ENCODE measurements around the gene PDXP. TPM values are rescaled to one million over a fixed set of nuclear protein-coding genes. Genes with fewer than 3 reads are reported as not detected.
A peak's percentile ranks its signal among the peaks of the same experiment; 100 is the strongest.
"Not testable (repeated sequence)": the region's sequence is repeated elsewhere in the genome, so short reads cannot be mapped to it uniquely, and the experiment has no call there.

PDXP gene
- total RNA-seq, 1 experiment from 2014 or later: 24.2 TPM

DNA sequence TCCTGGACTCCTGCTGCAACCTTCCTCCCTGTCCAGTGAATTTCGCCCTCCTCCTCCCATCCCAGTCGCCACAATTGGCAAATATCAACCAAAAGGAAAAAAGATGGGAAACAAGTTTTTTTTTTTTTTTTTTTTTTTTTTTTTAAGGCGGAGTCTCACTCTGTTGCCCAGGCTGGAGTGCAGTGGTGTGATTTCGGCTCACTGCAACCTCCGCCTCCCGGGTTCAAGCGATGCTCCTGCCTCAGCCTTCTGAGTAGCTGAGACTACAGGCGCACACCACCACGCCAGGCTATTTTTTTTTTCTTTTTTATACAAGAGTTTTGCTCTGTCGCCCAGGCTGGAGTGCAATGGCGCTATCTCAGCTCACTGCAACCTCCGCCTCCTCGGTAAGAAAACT is 37.7 kb downstream of the PDXP start:
- DNase-seq, H3K9me3 ChIP-seq, H3K4me3 ChIP-seq, H3K27me3 ChIP-seq: not testable (repeated sequence)
- H3K36me3 ChIP-seq: peaks cover 38% of the 10 kb centered on the region

- Histone ChIP-seq H3K36me3 (peaks cover 32% of the 10 kb centered on the region), H3K4me3 (0 out of 2 replicates have a peak within 1 kb of the TSS, but pooled peaks have one; percentile 17), H3K9me3 (no peaks in the 10 kb centered on the region), H3K27me3 (no peaks in the 10 kb centered on the region)
- peak; percentile 100 for DNase-seq
Observed at GRCh38 chr22:37696657-37697537, 38.4 kb downstream of the PDXP start, which contains the start of gene TRIOBP. Gene TRIOBP, plus strand, starts transcription at chr22:37697048. Its CDS starts 4,318 bp downstream, at chr22:37701366.

DNA sequence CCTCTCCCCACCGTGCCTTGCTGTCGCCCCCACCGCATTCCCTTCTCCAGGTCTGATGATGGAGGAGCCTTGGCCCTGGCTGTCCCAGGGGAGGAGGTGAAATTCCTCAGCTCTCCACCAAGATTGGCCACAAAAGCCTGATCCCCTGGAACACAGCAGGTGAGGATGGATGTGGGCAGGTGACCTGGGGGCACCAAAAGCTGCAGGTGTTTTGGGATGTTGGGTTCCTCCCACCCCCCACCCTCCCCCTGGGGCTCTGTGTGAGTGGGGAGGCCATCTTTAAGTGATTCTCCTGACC is 39.0 kb downstream of the PDXP start:
- Histone ChIP-seq H3K36me3 (peaks cover 26% of the 10 kb centered on the region), H3K27me3 (no peaks in the 10 kb centered on the region), H3K4me3 (no peak overlapping the region), H3K9me3 (no peaks in the 10 kb centered on the region)
- no peak for DNase-seq

GRCh38 chr22:37701141-37701786 is 42.7 kb downstream of the PDXP start:
- DNase-seq: no peak
- Histone ChIP-seq H3K27me3 (no peaks in the 10 kb centered on the region), H3K36me3 (no peaks in the 10 kb centered on the region), H3K9me3 (no peaks in the 10 kb centered on the region), H3K4me3 (no peak overlapping the region)

DNA sequence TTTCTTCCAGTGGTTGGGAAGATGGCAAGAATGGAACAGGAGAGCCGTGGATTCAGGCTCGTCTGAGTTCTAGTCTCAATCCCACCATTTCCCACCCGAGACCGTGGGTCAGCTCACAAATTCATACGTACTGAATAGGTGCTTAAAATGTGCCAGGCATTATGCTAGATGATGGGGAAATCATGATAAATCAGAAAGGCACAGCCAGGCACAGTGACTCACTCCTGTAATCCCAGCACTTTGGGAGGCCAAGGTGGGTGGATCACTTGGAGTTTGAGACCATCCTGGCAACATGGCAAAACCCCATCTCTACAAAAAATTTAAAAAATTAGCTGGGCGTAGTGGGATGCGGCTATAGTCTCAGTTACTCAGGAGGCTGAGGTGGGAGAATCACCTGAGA is 45.4 kb downstream of the PDXP start:
- no peaks in the 10 kb centered on the region for H3K9me3 ChIP-seq
- H3K4me3 ChIP-seq: no peak overlapping the region
- no peaks in the 10 kb centered on the region for H3K36me3 ChIP-seq
- DNase-seq: peak; percentile 39
- no peaks in the 10 kb centered on the region for H3K27me3 ChIP-seq

- Histone ChIP-seq H3K4me3 (no peak overlapping the region), H3K36me3 (no peaks in the 10 kb centered on the region), H3K27me3 (no peaks in the 10 kb centered on the region), H3K9me3 (no peaks in the 10 kb centered on the region)
- no peak for DNase-seq
Observed at GRCh38 chr22:37704645-37705044, 46.1 kb downstream of the PDXP start.

- H3K36me3 ChIP-seq: no peaks in the 10 kb centered on the region
Observed at GRCh38 chr22:37705205-37705604, 46.7 kb downstream of the PDXP start.

DNA sequence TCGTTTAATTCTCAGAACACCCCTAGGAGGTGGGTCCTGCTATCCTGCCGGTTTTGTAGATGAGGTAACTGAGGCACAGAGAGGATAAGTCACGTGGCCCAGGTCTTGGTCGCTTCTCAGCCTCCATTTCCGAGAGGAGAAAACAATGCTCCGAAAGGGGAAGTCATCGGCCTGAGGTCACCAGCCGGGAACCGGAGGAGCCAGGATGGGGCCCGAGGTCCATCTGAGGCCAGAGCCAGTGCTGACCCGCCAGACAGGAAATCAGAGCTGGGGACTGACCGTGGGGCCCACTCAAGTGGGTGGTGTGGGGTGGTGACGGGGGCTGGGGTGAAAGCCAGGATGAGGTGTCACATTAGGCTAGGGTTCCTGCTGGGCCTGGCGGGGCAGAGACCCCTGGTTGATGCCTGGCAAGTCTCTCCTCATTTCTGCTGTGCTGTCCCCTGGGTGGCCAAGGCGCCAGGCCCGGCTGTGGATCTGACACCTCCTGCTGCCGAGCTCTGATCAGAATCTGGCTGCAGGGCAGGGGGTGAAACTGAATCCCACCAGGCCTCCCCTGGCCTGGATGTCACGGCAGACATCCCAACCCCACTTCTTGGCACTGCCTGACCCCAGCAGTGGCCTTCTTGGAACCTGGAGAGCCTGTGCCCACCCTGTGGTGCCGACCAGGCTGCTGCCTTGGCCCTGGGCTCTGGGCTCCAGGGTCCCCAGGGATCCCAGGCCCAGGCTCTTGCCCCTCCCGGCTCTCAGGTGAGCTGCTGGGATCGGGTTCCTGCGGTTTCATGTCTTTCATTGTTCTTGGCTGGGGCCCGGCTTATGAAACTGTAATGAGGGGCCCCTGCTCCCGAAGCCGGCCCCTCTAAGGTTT is 50.3 kb downstream of the PDXP start:
- Histone ChIP-seq H3K9me3 (no peaks in the 10 kb centered on the region), H3K27me3 (no peaks in the 10 kb centered on the region), H3K36me3 (no peaks in the 10 kb centered on the region), H3K4me3 (no peak overlapping the region)
- DNase-seq: no peak

More at GRCh38 chr22:37705205-37705604, 46.7 kb downstream of the PDXP start:
- no peaks in the 10 kb centered on the region for H3K27me3 ChIP-seq
- no peak for DNase-seq
- no peak overlapping the region for H3K4me3 ChIP-seq
- no peaks in the 10 kb centered on the region for H3K9me3 ChIP-seq

GRCh38 chr22:37709445-37709765 is 50.9 kb downstream of the PDXP start:
- DNase-seq: no peak

GRCh38 chr22:37710675-37711074 is 52.2 kb downstream of the PDXP start:
- H3K27me3 ChIP-seq: no peaks in the 10 kb centered on the region
- H3K36me3 ChIP-seq: no peaks in the 10 kb centered on the region
- no peak for DNase-seq
- no peaks in the 10 kb centered on the region for H3K9me3 ChIP-seq
- no peak overlapping the region for H3K4me3 ChIP-seq

More at GRCh38 chr22:37709445-37709765, 50.9 kb downstream of the PDXP start:
- Histone ChIP-seq H3K36me3 (no peaks in the 10 kb centered on the region), H3K4me3 (no peak overlapping the region), H3K9me3 (no peaks in the 10 kb centered on the region), H3K27me3 (no peaks in the 10 kb centered on the region)

GRCh38 chr22:37711490-37711889 is 53.0 kb downstream of the PDXP start:
- Histone ChIP-seq H3K36me3 (no peaks in the 10 kb centered on the region), H3K27me3 (no peaks in the 10 kb centered on the region), H3K9me3 (no peaks in the 10 kb centered on the region), H3K4me3 (no peak overlapping the region)
- DNase-seq: no peak

GRCh38 chr22:37713761-37714160 is 55.2 kb downstream of the PDXP start:
- no peaks in the 10 kb centered on the region for H3K27me3 ChIP-seq
- H3K4me3 ChIP-seq: no peak overlapping the region
- no peak for DNase-seq
- H3K9me3 ChIP-seq: no peaks in the 10 kb centered on the region
- H3K36me3 ChIP-seq: no peaks in the 10 kb centered on the region

DNA sequence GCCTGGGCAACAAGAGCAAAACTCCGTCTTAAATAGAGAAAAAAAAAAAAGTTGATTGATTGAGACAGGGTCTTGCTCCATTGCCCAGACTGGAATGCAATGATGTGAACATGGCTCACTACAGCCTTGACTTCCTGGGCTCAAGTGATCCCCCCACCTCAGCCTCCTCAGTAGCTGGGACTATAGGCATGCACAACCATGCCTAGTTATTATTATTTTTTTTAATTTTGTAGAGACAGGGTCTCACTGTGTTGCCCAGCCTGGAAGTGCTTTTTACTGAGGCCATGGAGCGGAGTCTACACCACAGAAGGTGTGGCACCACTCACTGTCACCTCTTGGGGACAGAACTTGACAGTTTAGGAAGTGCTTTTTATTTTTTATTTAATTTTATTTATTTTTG is 56.1 kb downstream of the PDXP start:
- DNase-seq: no peak
- Histone ChIP-seq H3K27me3 (no peaks in the 10 kb centered on the region), H3K9me3 (no peaks in the 10 kb centered on the region), H3K4me3 (no peak overlapping the region), H3K36me3 (no peaks in the 10 kb centered on the region)

DNA sequence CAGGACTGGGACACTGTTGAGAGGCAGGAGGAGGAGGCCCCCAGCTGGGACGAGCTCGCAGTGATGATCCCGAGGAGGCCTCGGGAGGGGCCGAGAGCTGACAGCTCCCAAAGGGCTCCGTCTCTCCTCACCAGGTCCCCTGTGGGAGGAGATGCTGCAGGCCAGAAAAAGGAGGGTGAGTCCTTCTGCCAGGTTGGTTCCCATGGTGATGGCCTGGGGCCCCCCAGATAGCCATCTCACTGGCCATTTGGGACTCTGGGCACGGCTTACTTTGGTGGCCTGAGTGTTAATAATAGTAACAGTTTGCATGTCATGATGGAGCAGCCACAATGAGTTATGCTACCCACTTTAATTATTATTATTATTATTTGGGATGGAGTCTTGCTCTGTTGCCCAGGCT is 57.2 kb downstream of the PDXP start:
- Histone ChIP-seq H3K36me3 (no peaks in the 10 kb centered on the region), H3K27me3 (no peaks in the 10 kb centered on the region), H3K9me3 (no peaks in the 10 kb centered on the region), H3K4me3 (no peak overlapping the region)
- no peak for DNase-seq
